Activated CD4-positive, alpha-beta T cell treated with anti-CD3 and anti-CD28 coated beads, Interleukin-2, amount 50 U/mL, for 48 hours (primary cell): Measurements from ENCODE around the gene RTL10.
"Not testable (repeated sequence)": the region's sequence is repeated elsewhere in the genome, so short reads cannot be mapped to it uniquely, and the experiment has no call there.

ENCODE experiments used
- DNase-seq, 2 experiments: peaks; one replicate each; pipeline ENCODE4 v3.0.0-alpha.2; 2020

The RTL10 gene

GRCh38 chr22:19842393-19843106 is 12.1 kb downstream of the RTL10 start:
- DNase-seq, result no peak

DNA sequence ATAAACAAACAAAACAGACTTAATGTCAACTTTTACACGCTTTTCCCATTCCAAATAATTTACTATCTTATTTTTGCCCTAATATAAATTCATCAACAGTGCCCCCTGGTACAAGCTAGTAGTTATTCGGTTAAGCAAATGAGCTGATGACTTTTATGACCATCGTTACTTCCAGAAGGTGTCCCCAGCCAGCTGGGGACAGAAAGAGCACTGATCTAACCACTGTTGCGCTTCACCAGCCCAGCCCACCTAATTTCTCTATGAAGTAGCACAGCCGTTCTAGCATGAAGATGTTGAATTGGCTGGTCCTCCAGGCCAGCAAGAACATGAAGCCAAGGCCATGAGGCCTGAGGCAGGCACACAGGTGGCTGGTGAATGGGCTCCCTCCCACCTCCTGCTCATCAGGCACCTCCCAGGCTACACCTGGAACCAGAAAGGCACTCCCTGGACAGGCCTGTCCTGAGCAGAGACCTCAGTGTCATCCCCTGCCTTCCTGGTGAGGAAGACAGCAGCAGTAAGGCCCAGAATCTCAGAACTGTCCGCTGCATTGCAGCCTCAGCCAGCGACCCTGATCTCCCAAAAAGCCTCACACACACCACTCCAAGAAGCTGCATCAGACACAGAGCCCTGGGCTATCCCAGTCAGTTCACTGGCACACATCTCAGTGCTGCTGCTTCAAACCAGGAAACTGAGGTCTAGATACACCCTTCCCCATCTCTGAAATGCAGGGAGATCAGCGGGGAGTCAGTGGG is 12.9 kb downstream of the RTL10 start:
- DNase-seq, result no peak

DNA sequence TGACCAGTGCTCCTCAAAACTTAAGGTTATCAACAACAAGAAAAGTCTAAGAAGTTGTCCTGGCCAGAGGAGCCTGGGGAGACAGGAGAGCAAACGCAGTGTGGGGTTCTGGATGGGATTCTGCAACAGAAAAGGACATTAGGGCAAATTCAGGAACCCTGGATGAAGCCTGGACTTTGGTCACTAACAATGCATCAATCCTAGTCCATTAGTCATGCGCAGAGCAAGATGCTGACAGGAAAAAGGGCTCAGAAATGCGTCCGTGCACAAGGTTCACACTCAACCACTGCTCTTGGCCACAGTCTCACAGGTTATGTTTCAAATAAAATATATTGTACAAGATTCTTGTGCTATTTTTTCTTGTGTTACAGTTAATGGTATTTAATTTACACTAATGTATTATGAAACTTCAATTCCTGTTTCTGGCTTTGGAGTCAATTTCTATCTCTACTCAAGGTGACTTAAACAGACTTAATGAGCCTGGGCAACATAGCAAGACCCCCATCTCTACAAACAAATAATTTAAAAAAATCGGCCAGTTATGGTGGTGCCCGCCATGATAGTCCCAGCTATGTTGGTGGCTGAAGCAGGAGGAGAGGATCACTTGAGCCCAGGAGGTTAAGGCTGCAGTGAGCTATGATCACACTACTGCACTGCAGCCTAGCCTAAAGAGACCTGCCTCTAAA is 13.6 kb downstream of the RTL10 start:
- DNase-seq, result no peak

DNA sequence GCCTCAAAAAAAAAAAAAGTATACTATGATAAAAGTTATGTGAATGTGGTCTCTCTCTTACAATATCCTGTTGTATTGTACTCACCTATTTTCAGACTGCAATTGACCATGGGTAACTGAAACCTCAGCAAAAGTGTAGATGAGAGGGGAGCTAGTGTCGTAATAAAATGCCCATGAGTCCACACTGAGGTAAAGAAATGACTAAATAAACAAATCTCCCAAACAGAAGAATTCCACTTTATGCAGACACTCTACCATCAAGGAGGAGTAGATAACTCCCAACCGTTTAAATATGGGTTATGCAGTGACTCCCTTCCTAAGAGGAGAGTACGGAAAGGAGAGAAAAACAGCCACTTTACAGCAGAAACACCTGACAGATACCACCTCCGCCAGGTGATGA is 14.6 kb downstream of the RTL10 start:
- no peak for DNase-seq

- no peak for DNase-seq
Observed at GRCh38 chr22:19837915-19838314, 16.8 kb downstream of the RTL10 start.

DNA sequence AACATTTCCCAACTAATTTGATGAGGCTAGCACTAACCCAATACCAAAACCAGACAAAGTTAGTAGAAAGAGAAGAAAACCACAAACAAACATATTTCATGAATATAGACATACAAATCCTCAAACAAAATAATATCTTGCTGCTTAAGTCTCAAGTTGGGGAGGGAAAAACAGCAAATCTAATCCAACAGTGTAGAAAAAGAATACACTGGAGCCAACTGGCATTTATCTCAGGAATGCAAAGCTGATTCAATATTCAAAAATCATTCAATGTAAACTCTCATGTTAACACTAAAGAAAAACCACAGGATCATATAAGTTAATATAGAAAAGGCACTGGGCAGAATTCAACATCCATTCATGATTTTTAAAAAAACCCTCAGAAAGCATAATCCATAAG is 18.2 kb downstream of the RTL10 start:
- no peak for DNase-seq

- DNase-seq, result no peak
Observed at GRCh38 chr22:19834599-19834998, 20.1 kb downstream of the RTL10 start.

DNA sequence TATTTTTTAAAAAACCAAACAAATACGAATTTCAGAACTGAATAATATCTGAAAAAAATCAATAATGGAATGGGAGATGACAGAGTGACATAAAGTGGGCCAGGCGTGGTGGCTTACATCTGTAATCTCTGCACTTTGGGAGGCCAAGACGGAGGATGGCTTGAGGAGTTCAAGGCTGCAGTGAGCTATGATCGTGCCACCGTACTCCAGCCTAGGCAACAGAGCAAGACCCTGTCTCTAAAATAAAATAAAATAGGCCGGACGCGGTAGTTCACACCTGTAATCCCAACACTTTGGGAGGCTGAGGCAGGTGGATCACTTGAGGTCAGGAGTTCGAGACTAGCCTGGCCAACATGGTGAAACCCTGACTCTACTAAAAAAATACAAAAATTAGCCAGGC is 21.3 kb downstream of the RTL10 start:
- not testable (repeated sequence) for DNase-seq

DNA sequence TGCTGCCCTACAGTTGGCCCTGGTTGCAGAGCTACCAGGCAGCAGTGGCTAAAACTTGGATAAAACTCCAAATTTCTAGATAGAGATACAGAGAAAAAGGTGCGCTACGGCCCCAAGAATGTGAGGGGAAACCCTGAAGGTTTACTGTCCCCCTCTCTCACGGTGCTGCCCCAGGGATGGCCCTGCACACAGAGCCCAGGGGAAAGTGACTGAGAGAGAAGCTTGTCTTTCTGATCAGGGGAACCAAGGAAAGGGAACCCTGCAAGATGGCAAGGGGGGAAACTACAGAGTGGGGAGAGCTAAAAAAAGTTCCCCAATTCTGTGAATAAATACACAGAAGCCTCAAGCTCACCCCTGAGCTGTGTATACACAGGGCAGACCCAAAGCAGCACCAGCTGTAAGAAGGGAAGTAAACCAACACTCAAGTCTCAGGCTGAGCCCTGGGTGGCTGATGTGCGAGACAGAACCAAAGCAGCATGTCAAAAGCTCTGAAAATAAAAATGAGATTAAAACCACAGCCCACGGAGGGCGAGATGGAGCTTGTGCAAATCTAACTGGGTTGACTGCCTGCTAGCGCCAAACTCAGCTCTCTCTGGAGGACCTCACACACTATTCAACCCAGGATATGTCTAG is 22.1 kb downstream of the RTL10 start:
- no peak for DNase-seq

DNA sequence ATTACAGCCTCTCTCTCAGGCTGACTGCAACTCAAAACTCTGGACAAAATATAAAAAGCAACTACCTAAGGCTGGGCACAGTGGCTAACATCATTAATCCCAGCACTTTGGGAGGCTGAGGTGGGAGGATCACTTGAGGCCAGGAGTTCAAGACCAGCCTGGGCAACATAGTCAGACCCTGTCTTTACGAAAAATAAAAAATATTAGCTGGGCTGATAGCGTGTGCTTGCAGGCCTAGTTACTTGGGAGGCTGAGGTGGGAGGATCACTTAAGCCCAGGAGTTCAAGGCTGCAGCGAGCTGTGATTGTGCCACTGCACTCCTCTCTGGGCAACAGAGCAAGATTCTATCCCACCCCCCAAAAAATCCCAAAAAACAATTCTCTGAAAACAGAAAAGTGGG is 22.7 kb downstream of the RTL10 start:
- DNase-seq, result not testable (repeated sequence)

- DNase-seq, result no peak
Observed at GRCh38 chr22:19831016-19831415, 23.7 kb downstream of the RTL10 start.

DNA sequence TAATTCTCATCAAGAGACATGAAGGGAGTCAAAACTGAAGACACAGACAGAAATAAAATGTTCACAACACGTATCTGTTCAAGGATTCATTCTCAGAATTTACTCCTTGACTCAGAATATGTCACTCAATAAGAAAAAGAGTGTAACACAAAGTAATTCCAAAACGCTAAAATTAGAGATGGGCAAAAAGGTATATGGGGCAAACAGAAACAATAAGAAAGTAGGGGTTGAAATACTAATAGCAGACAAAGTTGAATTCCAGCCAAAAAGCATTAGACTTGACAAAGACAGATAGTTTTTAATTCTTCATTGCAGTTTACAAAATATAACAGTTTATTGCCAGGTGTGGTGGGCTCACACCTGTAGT is 26.7 kb downstream of the RTL10 start:
- no peak for DNase-seq

- DNase-seq, result no peak
Observed at GRCh38 chr22:19827341-19828034, 27.2 kb downstream of the RTL10 start.

DNA sequence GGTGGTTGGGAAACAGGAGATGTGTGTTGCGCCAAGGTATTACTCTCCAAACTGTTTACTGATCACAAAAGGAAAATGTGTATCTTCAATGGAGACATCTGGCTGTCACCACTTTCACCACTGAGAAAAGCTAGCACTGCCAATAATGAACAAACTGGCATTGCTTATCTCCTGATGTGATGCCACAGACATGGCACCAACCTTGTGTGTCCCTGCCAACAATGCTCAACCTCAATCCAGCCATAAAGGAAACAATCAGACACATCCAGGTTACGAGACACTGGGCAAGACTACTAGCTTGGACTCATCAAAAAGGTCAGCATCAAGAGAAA is 28.1 kb downstream of the RTL10 start:
- DNase-seq, result no peak

- DNase-seq, result no peak
Observed at GRCh38 chr22:19825904-19826618, 28.6 kb downstream of the RTL10 start.

DNA sequence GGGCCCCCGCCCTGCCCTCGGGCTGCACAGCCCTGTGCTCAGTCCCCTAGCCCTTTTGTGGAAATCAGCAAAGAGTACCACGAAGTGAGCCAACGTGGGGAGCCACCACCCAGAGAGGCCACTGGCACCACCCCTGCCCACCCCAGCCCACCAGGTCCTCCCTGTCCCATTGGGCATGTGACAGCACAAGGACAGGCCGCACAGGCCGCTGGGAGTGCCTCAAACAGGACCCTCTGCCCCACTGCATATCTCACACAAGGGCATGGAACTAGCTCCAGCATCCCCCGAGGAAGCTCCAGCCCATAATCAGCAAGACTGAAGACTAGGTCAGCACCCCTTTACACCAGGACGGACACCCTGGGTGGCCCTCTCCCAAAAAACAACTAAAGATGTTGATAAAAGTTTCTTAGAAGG is 29.7 kb downstream of the RTL10 start:
- DNase-seq, result no peak

DNA sequence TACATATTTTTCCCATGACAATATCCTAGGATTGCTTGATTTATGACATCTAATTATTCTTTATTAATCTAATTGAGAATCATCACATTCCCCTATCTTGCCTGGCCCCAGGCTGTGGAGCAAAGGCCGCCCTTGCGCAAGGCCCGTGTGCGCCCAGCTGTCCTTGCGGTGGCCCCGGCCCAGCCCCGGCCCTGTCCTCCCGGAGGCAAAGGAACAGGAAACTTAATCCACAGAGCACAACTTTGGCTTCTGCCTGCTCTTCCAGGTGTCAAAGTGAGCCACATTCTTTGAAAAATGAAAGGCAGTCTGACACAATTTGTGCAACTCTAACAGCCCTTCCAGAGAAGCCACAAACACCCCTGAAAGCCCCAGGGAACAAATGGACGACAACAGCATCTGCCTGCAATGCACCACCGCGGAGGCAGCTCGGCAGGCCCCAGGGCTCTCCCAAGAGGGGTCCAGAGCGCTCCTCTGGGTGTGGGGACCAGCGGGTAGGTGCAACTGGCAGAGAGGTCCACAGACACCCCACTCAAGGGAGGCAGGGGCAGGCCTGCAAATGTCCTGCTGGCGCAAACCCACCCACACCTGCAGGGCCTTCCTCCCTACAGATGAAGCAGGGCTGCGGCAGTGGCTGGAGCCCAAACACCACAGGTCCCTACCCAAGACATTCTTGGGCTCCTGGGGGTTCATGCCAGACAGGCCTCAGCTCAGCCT is 30.3 kb downstream of the RTL10 start:
- DNase-seq, result no peak

DNA sequence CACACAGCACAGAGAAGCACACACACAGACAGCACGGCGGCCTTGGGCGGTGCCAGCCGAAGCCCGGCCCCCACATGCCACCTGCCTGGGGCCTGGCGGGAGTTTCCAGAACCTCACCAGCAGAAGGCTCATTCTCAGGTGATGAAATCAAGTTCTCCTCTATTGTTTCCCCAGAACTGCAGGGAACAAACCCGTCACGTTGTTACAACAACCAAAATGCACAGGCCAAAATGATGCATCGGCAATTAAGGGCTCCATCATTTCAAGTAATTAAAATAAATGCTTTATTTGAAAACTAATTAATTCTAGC is 30.8 kb downstream of the RTL10 start:
- no peak for DNase-seq

- no peak for DNase-seq
Observed at GRCh38 chr22:19823191-19823901, 31.3 kb downstream of the RTL10 start.

DNA sequence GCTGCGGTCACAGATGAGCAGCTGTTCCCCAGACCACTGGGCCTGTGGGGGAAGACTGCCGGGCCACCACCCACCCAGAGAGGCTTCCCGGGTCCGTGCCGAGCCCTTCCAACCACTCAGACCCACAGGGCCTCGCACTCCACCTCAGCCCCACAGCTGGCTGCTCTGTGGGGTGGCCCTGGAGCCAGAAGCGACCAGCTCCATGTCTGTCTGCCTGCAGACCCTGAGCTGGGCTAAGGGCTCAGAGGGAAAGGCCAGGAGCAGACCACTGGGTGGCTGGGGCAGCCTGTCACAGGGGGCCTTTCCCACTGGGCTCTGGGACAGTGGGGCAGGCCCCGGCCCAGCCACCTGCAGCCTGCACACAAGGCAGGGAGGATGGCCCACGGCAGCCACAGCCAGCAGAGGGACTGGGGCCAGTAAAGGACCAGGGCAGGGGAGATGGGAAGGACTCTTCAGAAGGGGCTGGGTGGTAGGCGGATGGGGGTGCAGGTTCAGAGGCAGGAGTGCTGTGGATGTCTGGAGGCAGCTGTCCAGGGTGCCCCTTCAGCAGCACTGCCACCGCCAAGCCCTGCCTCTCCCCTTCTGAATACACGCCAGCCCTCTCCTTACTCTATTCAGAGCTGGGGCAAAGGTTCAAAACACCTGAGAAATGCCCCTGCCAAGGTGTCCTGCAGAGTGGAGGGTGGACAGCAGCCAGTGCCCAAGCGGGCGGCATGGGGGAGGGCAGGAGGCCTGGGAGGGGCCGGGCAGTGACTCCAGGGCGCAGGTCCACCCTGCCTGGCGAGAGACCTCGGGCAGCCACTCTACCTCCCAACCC is 32.2 kb downstream of the RTL10 start:
- no peak for DNase-seq
